Measurements from ENCODE around the gene ZNF594. TPM values are rescaled to one million over a fixed set of nuclear protein-coding genes. Genes with fewer than 3 reads are reported as not detected.
"Not testable (repeated sequence)": the region's sequence is repeated elsewhere in the genome, so short reads cannot be mapped to it uniquely, and the experiment has no call there.

The ZNF594 gene
- total RNA-seq, 1 donor from 2014 or later: 4.7 TPM

GRCh38 chr17:5220074-5220473 lies 28.4 kb upstream of the ZNF594 start:
- Mint-ChIP-seq H3K36me3 (ENCODE audit: low read depth) (peaks cover 4% of the 10 kb centered on the region), H3K4me3 (ENCODE audit: unreplicated experiment) (no peak overlapping the region), H3K27ac (ENCODE audit: unreplicated experiment) (no peak overlapping the region), H3K9me3 (ENCODE audit: low read depth) (no peaks in the 10 kb centered on the region), H3K27me3 (ENCODE audit: low read depth) (no peaks in the 10 kb centered on the region), H3K4me1 (ENCODE audit: low read depth) (peaks cover 9% of the 10 kb centered on the region)
- TF ChIP-seq CTCF (IDR thresholded peaks at IDR 0.05): no peak
- DNase-seq (ENCODE audit: low spot score): no peak

DNA sequence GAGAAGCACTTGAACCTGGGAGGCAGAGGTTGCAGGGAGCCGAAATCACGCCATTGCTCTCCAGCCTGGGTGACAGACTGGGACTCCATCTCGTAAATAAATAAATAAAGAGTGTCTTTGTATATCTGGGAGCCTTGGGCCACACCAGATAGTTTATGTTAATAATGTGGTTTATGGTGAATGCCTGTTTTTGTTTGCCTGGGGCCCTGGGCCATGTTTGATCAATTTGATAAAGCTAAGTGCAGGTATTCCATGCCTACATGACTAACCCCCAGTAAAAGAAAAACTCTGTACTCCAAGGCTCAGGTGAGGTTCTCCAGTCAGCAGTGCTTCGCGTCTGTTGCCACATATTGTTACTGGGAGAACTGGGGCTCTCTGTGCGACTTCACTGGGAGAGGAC lies 27.9 kb upstream of the ZNF594 start:
- TF ChIP-seq CTCF (IDR thresholded peaks at IDR 0.05): no peak
- no peaks in the 10 kb centered on the region for H3K27me3 Mint-ChIP-seq (ENCODE audit: low read depth)
- H3K36me3 Mint-ChIP-seq (ENCODE audit: low read depth): peaks cover 8% of the 10 kb centered on the region
- H3K4me1 Mint-ChIP-seq (ENCODE audit: low read depth): peaks cover 9% of the 10 kb centered on the region
- H3K27ac Mint-ChIP-seq (ENCODE audit: unreplicated experiment): no peak overlapping the region
- DNase-seq (ENCODE audit: low spot score): no peak
- H3K9me3 Mint-ChIP-seq (ENCODE audit: low read depth): no peaks in the 10 kb centered on the region
- no peak overlapping the region for H3K4me3 Mint-ChIP-seq (ENCODE audit: unreplicated experiment)

DNA sequence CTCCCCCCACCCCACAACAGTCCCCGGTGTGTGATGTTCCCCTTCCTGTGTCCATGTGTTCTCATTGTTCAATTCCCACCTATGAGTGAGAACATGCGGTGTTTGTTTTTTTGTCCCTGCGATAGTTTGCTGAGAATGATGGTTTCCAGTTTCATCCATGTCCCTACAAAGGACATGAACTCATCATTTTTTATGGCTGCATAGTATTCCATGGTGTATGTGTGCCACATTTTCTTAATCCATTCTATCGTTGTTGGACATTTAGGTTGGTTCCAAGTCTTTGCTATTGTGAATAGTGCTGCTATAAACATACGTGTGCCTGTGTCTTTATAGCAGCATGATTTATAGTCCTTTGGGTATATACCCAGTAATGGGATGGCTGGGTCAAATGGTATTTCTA lies 25.9 kb upstream of the ZNF594 start:
- not testable (repeated sequence) for H3K36me3 Mint-ChIP-seq (ENCODE audit: low read depth); H3K27me3 Mint-ChIP-seq (ENCODE audit: low read depth); H3K27ac Mint-ChIP-seq (ENCODE audit: unreplicated experiment); DNase-seq (ENCODE audit: low spot score); H3K9me3 Mint-ChIP-seq (ENCODE audit: low read depth); H3K4me3 Mint-ChIP-seq (ENCODE audit: unreplicated experiment); H3K4me1 Mint-ChIP-seq (ENCODE audit: low read depth)

GRCh38 chr17:5211458-5211857 lies 19.8 kb upstream of the ZNF594 start:
- no peak overlapping the region for H3K27ac Mint-ChIP-seq (ENCODE audit: unreplicated experiment)
- H3K4me3 Mint-ChIP-seq (ENCODE audit: unreplicated experiment): no peak overlapping the region
- no peak for TF ChIP-seq CTCF (IDR thresholded peaks at IDR 0.05)
- peaks cover 6% of the 10 kb centered on the region for H3K36me3 Mint-ChIP-seq (ENCODE audit: low read depth)
- H3K27me3 Mint-ChIP-seq (ENCODE audit: low read depth): no peaks in the 10 kb centered on the region
- no peaks in the 10 kb centered on the region for H3K9me3 Mint-ChIP-seq (ENCODE audit: low read depth)
- DNase-seq (ENCODE audit: low spot score): peak; percentile 9
- H3K4me1 Mint-ChIP-seq (ENCODE audit: low read depth): no peaks in the 10 kb centered on the region

DNA sequence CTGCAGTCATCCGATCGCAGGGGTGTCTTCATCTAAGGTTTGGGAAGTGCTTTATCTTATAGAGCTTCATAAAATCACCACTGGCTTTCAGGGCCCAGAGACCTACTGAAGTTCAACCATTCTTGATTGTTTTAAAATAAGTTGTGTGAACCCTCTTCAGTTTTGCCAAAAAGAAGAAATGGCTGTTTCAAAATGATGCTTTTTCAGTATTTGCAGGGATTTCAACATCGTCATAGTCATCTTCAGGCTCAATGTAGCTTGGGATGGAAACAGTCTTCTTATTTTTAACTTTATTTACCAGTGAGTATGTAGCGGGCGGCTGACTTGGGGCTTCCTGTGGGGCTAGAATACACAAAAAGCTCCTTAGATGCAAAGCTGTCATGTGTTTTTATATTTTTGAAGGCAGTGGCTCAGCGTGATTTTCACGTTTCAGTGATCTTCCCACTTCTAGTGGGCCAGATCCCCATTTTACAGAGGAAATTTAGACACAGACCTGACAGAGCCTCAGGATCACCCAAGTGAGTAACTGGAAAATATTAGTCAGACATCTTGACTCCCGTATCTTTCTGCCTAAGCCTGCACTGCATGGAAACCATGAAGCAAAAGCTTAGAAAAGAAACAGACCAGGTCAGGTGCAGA lies 19.1 kb upstream of the ZNF594 start:
- no peaks in the 10 kb centered on the region for H3K27me3 Mint-ChIP-seq (ENCODE audit: low read depth)
- no peaks in the 10 kb centered on the region for H3K9me3 Mint-ChIP-seq (ENCODE audit: low read depth)
- TF ChIP-seq CTCF (IDR thresholded peaks at IDR 0.05): no peak
- DNase-seq (ENCODE audit: low spot score): no peak
- H3K27ac Mint-ChIP-seq (ENCODE audit: unreplicated experiment): no peak overlapping the region
- no peaks in the 10 kb centered on the region for H3K4me1 Mint-ChIP-seq (ENCODE audit: low read depth)
- peaks cover 6% of the 10 kb centered on the region for H3K36me3 Mint-ChIP-seq (ENCODE audit: low read depth)
- no peak overlapping the region for H3K4me3 Mint-ChIP-seq (ENCODE audit: unreplicated experiment)

DNA sequence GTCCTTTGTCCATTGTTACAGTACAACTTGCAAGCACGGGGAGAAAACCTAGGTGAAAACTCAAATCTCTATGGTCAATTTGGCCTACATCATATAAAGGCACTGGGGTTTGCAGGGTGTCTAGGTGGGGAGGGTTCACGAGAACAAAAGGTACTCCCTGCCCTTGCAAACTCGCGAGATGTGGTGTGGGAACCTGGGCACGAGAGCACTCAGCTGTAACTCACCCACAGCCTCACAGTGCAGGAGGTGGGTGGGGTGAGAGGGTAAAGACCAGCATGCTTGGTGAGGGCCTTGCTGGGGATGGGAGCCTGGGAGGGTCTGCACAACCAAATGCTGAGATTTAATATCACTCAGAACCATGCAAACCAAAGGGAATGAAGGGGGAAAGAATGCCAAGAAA lies 18.4 kb upstream of the ZNF594 start:
- TF ChIP-seq CTCF (IDR thresholded peaks at IDR 0.05): no peak
- H3K27ac Mint-ChIP-seq (ENCODE audit: unreplicated experiment): no peak overlapping the region
- no peak overlapping the region for H3K4me3 Mint-ChIP-seq (ENCODE audit: unreplicated experiment)
- no peaks in the 10 kb centered on the region for H3K9me3 Mint-ChIP-seq (ENCODE audit: low read depth)
- H3K4me1 Mint-ChIP-seq (ENCODE audit: low read depth): no peaks in the 10 kb centered on the region
- DNase-seq (ENCODE audit: low spot score): no peak
- no peaks in the 10 kb centered on the region for H3K27me3 Mint-ChIP-seq (ENCODE audit: low read depth)
- H3K36me3 Mint-ChIP-seq (ENCODE audit: low read depth): peaks cover 4% of the 10 kb centered on the region

Measured in chondrocyte (in vitro differentiated cells).